ENCODE results near the gene CAPS2. TPM values are rescaled to one million over a fixed set of nuclear protein-coding genes. Genes with fewer than 3 reads are reported as not detected.

Gene CAPS2
- total RNA-seq (2022; extraction: Qiagen RNA extraction; ENCODE audit: low read depth): 0.38 to 2.1 TPM (median 1.2 TPM) in 5 replicates

GRCh38 chr12:75329918-75330826 is at the start of gene CAPS2:
TSS of gene CAPS2 (minus strand) at chr12:75330324. CDS start at chr12:75326498, 3,826 bp downstream.

GRCh38 chr12:75334384-75335030 is 4.4 kb upstream of the CAPS2 start, which contains the start of gene GLIPR1L1:
TSS of gene GLIPR1L1 (plus strand) at chr12:75334670. CDS start at chr12:75334729, 59 bp downstream.

Other genes starting within 250 kb of the CAPS2 start
- gene KCNC2, start 120.5 kb downstream of the CAPS2 start, total RNA-seq (2022; extraction: Qiagen RNA extraction; ENCODE audit: low read depth): not detected in 5 replicates
- gene GLIPR1L1, start 4.3 kb upstream of the CAPS2 start, total RNA-seq (2022; extraction: Qiagen RNA extraction; ENCODE audit: low read depth): not detected in 5 replicates
- 0.11 to 0.24 TPM (median 0.22 TPM) in 5 replicates for gene GLIPR1L2, start 60.8 kb upstream of the CAPS2 start, total RNA-seq (2022; extraction: Qiagen RNA extraction; ENCODE audit: low read depth)
- 25.6 to 33.9 TPM (median 29.8 TPM) in 5 replicates for gene GLIPR1, start 150.4 kb upstream of the CAPS2 start, total RNA-seq (2022; extraction: Qiagen RNA extraction; ENCODE audit: low read depth)
- gene KRR1, start 181.3 kb upstream of the CAPS2 start, total RNA-seq (2022; extraction: Qiagen RNA extraction; ENCODE audit: low read depth): 54.2 to 81.3 TPM (median 61.6 TPM) in 5 replicates